Common myeloid progenitor, CD34-positive (primary cell): ENCODE data around the gene HSD11B2. TPM values are rescaled to one million over a fixed set of nuclear protein-coding genes. Genes with fewer than 3 reads are reported as not detected.

Source experiments
- CTCF ChIA-PET: fragments of 350-600 bp; sonication (Branson Sonifier 250); formaldehyde crosslinking; loops from one replicate; lab custom pipeline; 2021; ENCODE audit warnings: antibody characterized with exemption; lab: Charles Lee
- POLR2A ChIA-PET: fragments of 350-600 bp; sonication (Branson Sonifier 250); formaldehyde crosslinking; loops from one replicate; lab custom pipeline; 2021; ENCODE audit warnings: antibody characterized with exemption; lab: Charles Lee
- DNase-seq, 3 donors: peaks; one replicate each; pipeline versions ENCODE4 v3.0.0 to v3.0.0-alpha.2; 2013
- H3K27ac ChIP-seq, 2 experiments: 1 replicate in 1 of 2; 2 replicates in 1 of 2; pipeline ENCODE4 v1.7.0; 2013; ENCODE audit warnings: inconsistent platforms in 2 of 2, low read length in 2 of 2, mild to moderate bottlenecking in 2 of 2, low read depth in 1 of 2, moderate library complexity in 1 of 2; ENCODE audit not compliant: severe bottlenecking in 2 of 2, insufficient read depth in 1 of 2, poor library complexity in 1 of 2
- H3K27me3 ChIP-seq, 5 experiments: replicated peaks in 2 of 5; 1 replicate in 3 of 5; 2 replicates in 2 of 5; pipeline versions ENCODE4 v1.6.1 to v1.7.0; 2013; ENCODE audit warnings: low read length in 4 of 5, mild to moderate bottlenecking in 2 of 5, moderate library complexity in 2 of 5, inconsistent platforms in 1 of 5; ENCODE audit not compliant: insufficient read depth in 5 of 5, control insufficient read depth in 4 of 5
- H3K36me3 ChIP-seq, 4 experiments: 1 replicate in 2 of 4; 2 replicates in 2 of 4; pipeline versions ENCODE4 v1.6.1 to v1.7.0; 2013; ENCODE audit warnings: low read length in 3 of 4, control low read depth in 1 of 4, mild to moderate bottlenecking in 1 of 4; ENCODE audit not compliant: control insufficient read depth in 4 of 4, insufficient read depth in 4 of 4
- H3K4me1 ChIP-seq, 4 experiments: 1 replicate in 3 of 4; 2 replicates in 1 of 4; pipeline versions ENCODE4 v1.6.1 to v1.7.1; 2013; ENCODE audit warnings: low read length in 3 of 4, mild to moderate bottlenecking in 3 of 4, control low read depth in 1 of 4, inconsistent platforms in 1 of 4, moderate library complexity in 1 of 4; ENCODE audit not compliant: control insufficient read depth in 4 of 4, insufficient read depth in 4 of 4; ENCODE audit errors: control extremely low read depth in 1 of 4
- H3K4me3 ChIP-seq, 7 experiments: 1 replicate in 4 of 7; 2 replicates in 3 of 7; pipeline versions ENCODE4 v1.5.1 to v1.7.0; 2013; ENCODE audit warnings: mild to moderate bottlenecking in 7 of 7, low read length in 6 of 7, moderate library complexity in 6 of 7, inconsistent platforms in 2 of 7, low read depth in 2 of 7, control low read depth in 1 of 7; ENCODE audit not compliant: insufficient read depth in 4 of 7, control insufficient read depth in 1 of 7; ENCODE audit errors: extremely low read depth in 1 of 7
- H3K9me3 ChIP-seq, 5 experiments: 1 replicate in 4 of 5; 2 replicates in 1 of 5; pipeline versions ENCODE4 v1.6.1 to v1.7.1; 2013; ENCODE audit warnings: low read length in 4 of 5, mild to moderate bottlenecking in 2 of 5, inconsistent platforms in 1 of 5, low read depth in 1 of 5, moderate library complexity in 1 of 5; ENCODE audit not compliant: control insufficient read depth in 4 of 5, insufficient read depth in 2 of 5; ENCODE audit errors: control extremely low read depth in 1 of 5
- WGBS: methylation state at CpG from one replicate; pipeline ENCODE4 v1.1.5; 2013; ENCODE audit not compliant: insufficient coverage; 5-methylcytosine and 5-hydroxymethylcytosine counted together
- polyA plus RNA-seq: library from polyadenylated mRNA; unstranded; fragments of 120-200 nt; gene quantifications from one replicate; pipeline ENCODE4 v1.2.1, GENCODE V29; 2013

HSD11B2 gene
- 0.17 TPM for polyA plus RNA-seq

- peaks cover 0 to 3% (median 0%) of the 10 kb centered on the region in 4 experiments for H3K36me3 ChIP-seq
- CTCF ChIA-PET = interaction anchor here (0.9 to 2.0 kb wide), 4 partner anchors 10 to 33 kb away, joined by 3 to 6 read pairs (median 4); no protein-coding TSS in a partner anchor
- no peak within 1 kb of the TSS for H3K27ac ChIP-seq
- H3K9me3 ChIP-seq = no peaks in the 10 kb centered on the region
- H3K4me1 ChIP-seq = peaks cover 0 to 16% (median 14%) of the 10 kb centered on the region in 4 experiments
- POLR2A ChIA-PET = interaction anchor here (0.5 to 0.9 kb wide), 2 partner anchors 15 to 22 kb away, joined by 3 read pairs; no protein-coding TSS in a partner anchor
- WGBS = under 1% methylated on average over 68 of the region's 87 CpGs
- H3K4me3 ChIP-seq = peak within 1 kb of the TSS in 6 of 7 experiments; percentile 10 to 56 (median 44)
- peak; percentile 14 to 48 (median 35) for DNase-seq
- peaks cover 0 to 55% (median 22%) of the 10 kb centered on the region in 5 experiments for H3K27me3 ChIP-seq
These were observed at the start of gene HSD11B2 for GRCh38 chr16:67430977-67431774. TSS of gene HSD11B2 (plus strand) at chr16:67431121. CDS start at chr16:67431249, 128 bp downstream.

DNA sequence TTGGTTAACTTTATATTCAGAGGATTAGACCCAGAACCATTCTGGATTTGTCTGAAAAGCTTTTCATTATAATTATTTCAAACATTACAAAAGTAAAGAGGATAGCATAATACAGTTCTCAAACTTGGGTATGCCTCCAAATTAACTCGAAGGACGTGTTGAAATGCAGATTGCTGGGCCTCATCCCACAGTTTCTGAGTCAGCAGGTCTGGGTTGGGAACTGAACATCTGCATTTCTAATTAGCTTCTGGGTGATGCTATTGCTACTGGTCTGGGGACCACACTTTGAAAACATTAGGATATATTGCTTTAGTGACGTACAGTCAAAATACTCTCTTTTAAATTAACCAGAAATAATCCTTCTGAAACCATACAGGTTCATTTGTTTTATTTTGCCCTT, 47.6 kb upstream of the HSD11B2 start:
- Histone ChIP-seq H3K4me1 (no peaks in the 10 kb centered on the region), H3K36me3 (no peaks in the 10 kb centered on the region), H3K27me3 (peaks cover 0 to 5% (median 0%) of the 10 kb centered on the region in 5 experiments), H3K4me3 (no peak overlapping the region), H3K27ac (no peak overlapping the region), H3K9me3 (no peaks in the 10 kb centered on the region)
- DNase-seq = no peak
- 94% methylated on average over 2 of the region's 3 CpGs for WGBS
- ChIA-PET POLR2A (no interaction called here), CTCF (interaction anchor here (0.8 to 6.8 kb wide), 4 partner anchors 9 to 34 kb away, joined by 3 to 40 read pairs (median 10); partner anchors contain the start of gene TPPP3)

- ChIA-PET CTCF (interaction anchor here (1.3 to 6.8 kb wide), 5 partner anchors 8 to 34 kb away, joined by 3 to 40 read pairs (median 7); partner anchors contain the start of gene TPPP3), POLR2A (no interaction called here)
- 100% methylated on average over 6 of the region's 8 CpGs for WGBS
- no peak overlapping the region for H3K4me3 ChIP-seq
- H3K36me3 ChIP-seq = no peaks in the 10 kb centered on the region
- H3K27me3 ChIP-seq = peaks cover 0 to 5% (median 0%) of the 10 kb centered on the region in 5 experiments
- no peak overlapping the region for H3K27ac ChIP-seq
- H3K4me1 ChIP-seq = peaks cover 0 to 5% (median 4%) of the 10 kb centered on the region in 4 experiments
- no peaks in the 10 kb centered on the region for H3K9me3 ChIP-seq
- no peak for DNase-seq
These were observed 46.0 kb upstream of the HSD11B2 start for GRCh38 chr16:67384778-67385510.

DNA sequence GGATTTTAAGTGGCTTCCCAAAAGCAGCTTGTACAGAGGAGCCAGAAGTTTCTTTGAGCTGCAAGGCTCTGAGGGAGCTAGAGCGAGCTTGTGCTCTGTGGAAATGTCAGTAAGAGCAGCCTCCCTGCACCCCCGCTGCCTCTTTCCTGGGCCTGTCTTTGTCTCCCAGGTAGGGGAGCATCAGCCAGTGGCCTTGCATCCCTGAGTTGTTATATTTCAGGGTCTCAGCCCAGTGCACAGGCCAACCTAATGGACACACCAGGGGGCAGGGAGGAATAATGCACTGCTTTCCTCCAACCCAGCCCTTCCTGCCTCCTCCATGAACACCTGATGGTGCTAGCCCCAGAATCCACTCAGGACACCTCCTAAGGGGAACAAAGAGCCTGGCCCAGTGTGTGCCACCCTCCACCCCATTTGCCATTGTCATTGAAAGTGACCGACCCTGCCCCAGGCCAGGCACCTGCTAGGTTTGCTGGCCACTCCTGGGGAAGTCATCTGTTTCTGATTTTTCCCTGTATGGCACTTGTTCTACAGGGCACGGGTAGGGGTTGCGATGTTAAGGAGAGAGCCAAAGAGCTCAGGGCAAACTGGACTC, 44.0 kb upstream of the HSD11B2 start:
- H3K27me3 ChIP-seq = peaks cover 0 to 5% (median 2%) of the 10 kb centered on the region in 5 experiments
- CTCF ChIA-PET = interaction anchor here (1.3 to 3.5 kb wide), 3 partner anchors 9 to 37 kb away, joined by 3 to 16 read pairs (median 4); no protein-coding TSS in a partner anchor

DNA sequence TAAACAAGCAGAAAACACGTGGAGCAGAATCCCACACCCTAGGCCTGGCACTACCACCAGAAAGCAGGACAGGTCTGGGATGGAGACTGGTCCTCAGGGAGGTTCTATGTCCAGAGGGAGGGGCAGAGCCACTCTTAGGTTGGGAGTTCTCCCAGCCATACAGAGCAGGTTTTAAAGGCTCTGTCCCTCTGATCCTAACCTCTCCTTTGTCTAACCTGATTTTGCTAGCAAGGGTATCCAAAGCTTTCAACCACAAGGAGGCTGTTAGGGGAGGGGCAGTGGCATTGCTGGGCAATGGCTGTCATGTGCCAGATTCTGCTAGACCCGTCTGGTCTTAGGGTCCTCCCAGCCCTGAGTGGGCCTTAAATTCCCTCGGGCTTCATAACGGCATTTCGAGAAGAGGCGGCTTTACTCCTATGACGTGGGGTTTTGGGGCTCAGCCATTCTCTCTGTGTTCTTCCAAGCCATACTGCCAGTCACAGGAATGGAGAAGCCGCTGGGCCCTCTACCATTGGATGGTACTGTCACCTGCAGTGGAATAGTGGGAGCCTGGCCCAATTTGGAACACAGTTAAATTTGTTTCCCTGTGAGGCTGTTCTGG, 43.3 kb upstream of the HSD11B2 start:
- Histone ChIP-seq H3K9me3 (no peaks in the 10 kb centered on the region), H3K27ac (no peak overlapping the region), H3K36me3 (no peaks in the 10 kb centered on the region), H3K27me3 (peaks cover 0 to 8% (median 7%) of the 10 kb centered on the region in 5 experiments), H3K4me3 (no peak overlapping the region), H3K4me1 (peaks cover 0 to 28% (median 23%) of the 10 kb centered on the region in 4 experiments)
- DNase-seq = no peak
- ChIA-PET POLR2A (no interaction called here), CTCF (interaction anchor here (1.1 to 1.7 kb wide), 3 partner anchors 12 to 38 kb away, joined by 4 to 7 read pairs (median 7); no protein-coding TSS in a partner anchor)
- WGBS = 97% methylated on average over 8 of the region's 8 CpGs

More for the DNA sequence above, 44.0 kb upstream of the HSD11B2 start:
- Histone ChIP-seq H3K4me1 (peaks cover 0 to 24% (median 21%) of the 10 kb centered on the region in 4 experiments), H3K9me3 (no peaks in the 10 kb centered on the region), H3K36me3 (no peaks in the 10 kb centered on the region), H3K27ac (no peak overlapping the region), H3K4me3 (no peak overlapping the region)
- POLR2A ChIA-PET = no interaction called here
- no peak for DNase-seq
- WGBS = 94% methylated on average over 5 of the region's 5 CpGs

DNA sequence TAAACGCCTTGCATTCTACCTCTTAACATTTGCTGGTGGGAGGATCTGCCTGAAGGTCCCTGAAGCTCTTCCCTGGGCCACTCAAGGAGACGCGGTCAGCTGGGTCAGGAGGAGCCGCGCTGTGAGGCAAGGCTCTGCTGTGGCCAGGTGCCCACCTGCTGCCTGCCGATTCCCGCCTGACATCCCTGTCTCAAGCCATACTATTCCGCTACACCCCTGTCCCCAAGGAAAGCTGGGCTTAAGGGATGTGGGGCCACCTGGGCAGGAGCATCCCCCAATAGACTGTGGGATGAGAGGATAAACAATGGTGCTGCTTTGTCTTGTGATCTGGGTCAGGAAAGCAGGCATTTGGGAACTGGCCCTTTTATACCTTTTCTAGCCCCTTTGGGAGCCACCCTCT, 42.7 kb upstream of the HSD11B2 start:
- no peak overlapping the region for H3K27ac ChIP-seq
- no peaks in the 10 kb centered on the region for H3K9me3 ChIP-seq
- 97% methylated on average over 8 of the region's 8 CpGs for WGBS
- ChIA-PET CTCF (interaction anchor here (0.6 to 1.7 kb wide), 3 partner anchors 11 to 82 kb away, joined by 4 to 7 read pairs (median 7); no protein-coding TSS in a partner anchor), POLR2A (no interaction called here)
- peaks cover 0 to 14% (median 12%) of the 10 kb centered on the region in 5 experiments for H3K27me3 ChIP-seq
- H3K36me3 ChIP-seq = no peaks in the 10 kb centered on the region
- no peak overlapping the region for H3K4me3 ChIP-seq
- peaks cover 0 to 34% (median 25%) of the 10 kb centered on the region in 4 experiments for H3K4me1 ChIP-seq
- DNase-seq = no peak
